GM12864 (cell line): ENCODE measurements around the gene ATF3.
"Not testable (repeated sequence)": the region's sequence is repeated elsewhere in the genome, so short reads cannot be mapped to it uniquely, and the experiment has no call there.

Experiments
- DNase-seq: peaks from one replicate; pipeline ENCODE4 v3.0.0-alpha.2; 2011; ENCODE audit warnings: low read depth
- H3K4me3 ChIP-seq: 2 replicates; pipeline ENCODE4 v1.5.1; 2011; ENCODE audit warnings: mild to moderate bottlenecking, low read depth, low read length, control low read depth
- CTCF ChIP-seq: IDR thresholded peaks from 2 replicates; pipeline ENCODE4 v1.5.1; 2011; ENCODE audit warnings: low read depth, mild to moderate bottlenecking, moderate library complexity, low read length, control low read depth, inconsistent platforms; ENCODE audit errors: missing control alignments

The ATF3 gene

GRCh38 chr1:212637902-212638301 lies 29.3 kb downstream of the ATF3 start:
- no peak for DNase-seq
- no peak overlapping the region for H3K4me3 ChIP-seq
- TF ChIP-seq CTCF = no peak

GRCh38 chr1:212638492-212639151 lies 30.1 kb downstream of the ATF3 start:
- DNase-seq = no peak
- no peak overlapping the region for H3K4me3 ChIP-seq
- TF ChIP-seq CTCF = no peak

- H3K4me3 ChIP-seq, DNase-seq: not testable (repeated sequence)
Observed at GRCh38 chr1:212639524-212639923, 31.0 kb downstream of the ATF3 start.

DNA sequence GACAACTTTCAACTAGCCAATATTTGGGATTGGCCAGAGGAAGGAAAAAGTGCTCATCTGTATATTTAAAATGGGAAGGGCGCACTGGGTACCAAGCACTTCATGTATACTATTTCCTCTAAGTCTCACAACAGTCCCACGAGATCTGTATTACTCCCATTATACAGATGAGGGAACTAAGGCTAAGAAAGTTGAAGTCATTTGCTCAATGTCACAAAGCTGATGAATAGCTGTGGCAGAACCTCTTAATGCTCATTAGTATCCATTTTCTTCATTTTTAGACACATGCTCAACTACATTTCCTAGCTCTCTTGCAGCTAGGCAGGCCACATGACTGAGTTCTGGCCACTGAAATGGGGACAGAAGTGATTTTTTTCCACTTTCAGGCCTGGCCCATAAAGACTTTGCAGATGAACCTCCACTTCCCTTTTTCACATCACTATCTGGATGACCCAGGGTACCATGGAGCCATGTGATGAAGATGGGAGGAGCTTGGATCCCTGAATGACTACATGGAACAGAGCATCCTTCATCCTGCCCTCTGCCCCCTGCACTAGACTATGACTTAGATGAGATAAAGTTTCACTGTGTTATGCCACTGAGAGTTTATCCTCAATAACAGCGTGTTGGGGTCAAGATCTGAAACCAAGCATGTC lies 31.8 kb downstream of the ATF3 start:
- TF ChIP-seq CTCF = no peak
- H3K4me3 ChIP-seq = no peak overlapping the region
- DNase-seq = no peak

- H3K4me3 ChIP-seq = no peak overlapping the region
- no peak for DNase-seq
- TF ChIP-seq CTCF = no peak
Observed at GRCh38 chr1:212641956-212642355, 33.4 kb downstream of the ATF3 start.

DNA sequence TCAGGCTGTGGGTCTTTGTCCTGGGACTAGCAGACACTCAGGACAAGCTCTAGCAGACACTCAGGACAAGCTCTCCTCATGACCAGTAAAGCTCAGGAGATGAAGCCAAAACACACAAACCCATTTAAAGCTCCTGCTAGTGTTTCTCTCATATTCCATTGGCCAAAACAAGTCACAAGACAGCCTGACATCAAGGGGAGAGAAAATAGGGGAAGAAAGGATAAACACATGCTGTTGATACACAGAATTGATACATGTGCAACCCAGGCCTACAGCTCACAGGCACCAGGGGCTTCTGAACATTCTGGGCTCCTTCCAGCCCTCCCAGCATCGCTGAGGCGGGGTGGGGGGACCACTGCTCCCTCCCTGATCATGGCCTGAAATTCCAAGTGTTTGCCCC lies 35.3 kb downstream of the ATF3 start:
- no peak overlapping the region for H3K4me3 ChIP-seq
- TF ChIP-seq CTCF = no peak
- no peak for DNase-seq

DNA sequence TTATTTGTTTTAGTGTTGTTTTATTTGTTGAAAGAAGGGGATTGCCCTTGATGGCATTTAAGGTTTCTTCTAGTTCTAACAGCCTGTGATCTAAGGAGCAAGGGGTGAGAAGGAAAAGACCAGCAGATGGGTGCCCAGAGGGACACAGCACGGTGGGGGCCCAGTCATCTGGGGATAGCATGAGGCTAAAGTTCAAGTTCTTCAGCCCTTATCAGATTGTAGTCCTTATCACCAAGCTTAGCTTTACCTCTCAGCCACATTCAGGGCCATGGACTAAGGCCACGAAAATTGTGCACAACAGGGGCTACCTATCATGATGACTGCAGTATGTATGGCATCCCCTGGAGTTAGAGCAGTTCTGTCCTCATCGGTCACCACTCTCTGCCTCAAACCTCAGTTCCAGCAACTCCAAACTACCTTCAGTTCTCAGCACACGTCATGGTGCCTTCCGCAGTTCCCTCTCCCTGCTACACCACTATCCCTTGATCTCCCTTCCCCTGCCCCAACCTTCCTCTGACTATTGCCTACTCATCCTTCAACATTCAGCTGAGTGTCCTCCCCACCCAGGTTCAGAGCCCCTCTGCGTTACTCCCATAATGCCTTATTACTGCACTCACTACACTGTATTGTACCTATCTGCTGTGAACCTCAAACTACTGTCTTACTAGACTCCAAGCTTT lies 36.4 kb downstream of the ATF3 start:
- DNase-seq = no peak
- no peak overlapping the region for H3K4me3 ChIP-seq
- no peak for TF ChIP-seq CTCF
